H9 (cell line): Measurements from ENCODE around the gene SIPA1L3. TPM values are rescaled to one million over a fixed set of nuclear protein-coding genes. Genes with fewer than 3 reads are reported as not detected.

Source experiments
- DNase-seq: peaks from one replicate; pipeline ENCODE4 v3.0.0-alpha.2; 2017
- H2AFZ ChIP-seq: one replicate; pipeline ENCODE4 v1.6.1; 2013; ENCODE audit warnings: mild to moderate bottlenecking, low read length, control low read depth, moderate library complexity
- H2AK5ac ChIP-seq: 2 replicates; pipeline ENCODE4 v1.6.1; 2013; ENCODE audit warnings: low read length, control low read depth, mixed read lengths; ENCODE audit not compliant: insufficient read length
- H2BK120ac ChIP-seq: one replicate; pipeline ENCODE4 v1.6.1; 2013; ENCODE audit warnings: low read depth, mild to moderate bottlenecking, low read length, control low read depth, inconsistent platforms; ENCODE audit not compliant: poor library complexity, severe bottlenecking
- H2BK12ac ChIP-seq: 2 replicates; pipeline ENCODE4 v1.6.1; 2013; ENCODE audit warnings: low read length, control low read depth, mixed read lengths, low read depth; ENCODE audit not compliant: insufficient read length
- H2BK15ac ChIP-seq: 2 replicates; pipeline ENCODE4 v1.6.1; 2013; ENCODE audit warnings: low read depth, low read length, control low read depth
- H2BK20ac ChIP-seq: one replicate; pipeline ENCODE4 v1.6.1; 2013; ENCODE audit warnings: low read depth, mild to moderate bottlenecking, low read length, control low read depth, inconsistent platforms; ENCODE audit not compliant: poor library complexity, severe bottlenecking
- H2BK5ac ChIP-seq: 2 replicates; pipeline ENCODE4 v1.6.1; 2013; ENCODE audit warnings: low read length, control low read depth, mixed read lengths; ENCODE audit not compliant: insufficient read length
- H3K14ac ChIP-seq: 2 replicates; pipeline ENCODE4 v1.6.1; 2013; ENCODE audit warnings: low read length, control low read depth; ENCODE audit not compliant: insufficient read depth
- H3K18ac ChIP-seq: 2 replicates; pipeline ENCODE4 v1.6.1; 2013; ENCODE audit warnings: low read depth, mild to moderate bottlenecking, mixed read lengths, low read length, control low read depth; ENCODE audit not compliant: insufficient read length
- H3K23ac ChIP-seq: 2 replicates; pipeline ENCODE4 v1.6.1; 2013; ENCODE audit warnings: low read length, control low read depth, mixed read lengths, low read depth; ENCODE audit not compliant: insufficient read length
- H3K23me2 ChIP-seq: 2 replicates; pipeline ENCODE4 v1.6.1; 2013; ENCODE audit warnings: low read depth, mild to moderate bottlenecking, mixed read lengths, low read length, control low read depth; ENCODE audit not compliant: insufficient read length, poor library complexity, severe bottlenecking
- H3K27ac ChIP-seq: 2 replicates; pipeline ENCODE4 v1.5.1; 2013; ENCODE audit warnings: low read length, control low read depth, mixed read lengths, low read depth; ENCODE audit not compliant: insufficient read length
- H3K27me3 ChIP-seq: 2 replicates; pipeline ENCODE4 v1.6.1; 2013; ENCODE audit warnings: low read length, control low read depth, inconsistent platforms; ENCODE audit not compliant: insufficient read depth
- H3K4ac ChIP-seq: 2 replicates; pipeline ENCODE4 v1.6.1; 2013; ENCODE audit warnings: low read depth, mild to moderate bottlenecking, control low read depth, inconsistent platforms, low read length, moderate library complexity
- H3K4me1 ChIP-seq: 2 replicates; pipeline ENCODE4 v1.6.1; 2013; ENCODE audit warnings: low read length, control low read depth, inconsistent platforms; ENCODE audit not compliant: insufficient read depth
- H3K4me2 ChIP-seq: 2 replicates; pipeline ENCODE4 v1.6.1; 2013; ENCODE audit warnings: low read length, control low read depth, mixed read lengths; ENCODE audit not compliant: insufficient read length, insufficient read depth
- H3K56ac ChIP-seq: 2 replicates; pipeline ENCODE4 v1.6.1; 2013; ENCODE audit warnings: low read depth, mild to moderate bottlenecking, mixed read lengths, low read length, control low read depth; ENCODE audit not compliant: insufficient read length
- H3K79me1 ChIP-seq: 2 replicates; pipeline ENCODE4 v1.6.1; 2013; ENCODE audit warnings: low read depth, mild to moderate bottlenecking, moderate library complexity, low read length, control low read depth, inconsistent platforms; ENCODE audit not compliant: insufficient read depth, poor library complexity, severe bottlenecking
- H3K79me2 ChIP-seq: 2 replicates; pipeline ENCODE4 v1.6.1; 2013; ENCODE audit warnings: low read length, control low read depth, inconsistent platforms; ENCODE audit not compliant: insufficient read depth
- H3K9ac ChIP-seq: 2 replicates; pipeline ENCODE4 v1.6.1; 2013; ENCODE audit warnings: low read length, control low read depth, mixed read lengths; ENCODE audit not compliant: insufficient read length; ENCODE audit errors: extremely low read depth
- H3K9me3 ChIP-seq: one replicate; pipeline ENCODE4 v1.6.1; 2013; ENCODE audit warnings: low read depth, low read length, inconsistent platforms; ENCODE audit not compliant: control insufficient read depth
- H3T11ph ChIP-seq: one replicate; pipeline ENCODE4 v1.6.1; 2013; ENCODE audit warnings: mild to moderate bottlenecking, low read length, control low read depth, inconsistent platforms
- H4K20me1 ChIP-seq: one replicate; pipeline ENCODE4 v1.6.1; 2013; ENCODE audit not compliant: control insufficient read depth, insufficient read length, insufficient read depth
- H4K5ac ChIP-seq: 2 replicates; pipeline ENCODE4 v1.6.1; 2013; ENCODE audit warnings: low read depth, mild to moderate bottlenecking, mixed read lengths, low read length, control low read depth; ENCODE audit not compliant: insufficient read length
- H4K8ac ChIP-seq: replicated peaks from 2 replicates; pipeline ENCODE4 v1.6.1; 2013; ENCODE audit warnings: low read length, control low read depth, mixed read lengths, low read depth; ENCODE audit not compliant: insufficient read length
- H4K91ac ChIP-seq: 2 replicates; pipeline ENCODE4 v1.6.1; 2013; ENCODE audit warnings: low read depth, mild to moderate bottlenecking, moderate library complexity, mixed read lengths, low read length, control low read depth; ENCODE audit not compliant: insufficient read length
- H3K27ac Mint-ChIP-seq, 3 experiments: 2 replicates in 2 of 3; 3 replicates in 1 of 3; pipeline ENCODE4 v1.8.0; 2020 to 2021; ENCODE audit warnings: mixed read lengths in 3 of 3, mild to moderate bottlenecking in 1 of 3, moderate library complexity in 1 of 3
- H3K27me3 Mint-ChIP-seq: 2 replicates; pipeline ENCODE4 v1.8.0; 2021; ENCODE audit warnings: low read depth, mild to moderate bottlenecking, moderate library complexity, mixed read lengths
- H3K36me3 Mint-ChIP-seq, 3 experiments: 2 replicates in 2 of 3; 3 replicates in 1 of 3; pipeline ENCODE4 v1.8.0; 2020 to 2021; ENCODE audit warnings: low read depth in 3 of 3, mixed read lengths in 3 of 3; ENCODE audit not compliant: insufficient read depth in 1 of 3
- H3K4me1 Mint-ChIP-seq, 2 experiments: 2 replicates each; pipeline ENCODE4 v1.8.0; 2020; ENCODE audit warnings: mixed read lengths in 2 of 2
- H3K4me3 Mint-ChIP-seq, 2 experiments: 2 replicates in 1 of 2; 3 replicates in 1 of 2; pipeline ENCODE4 v1.8.0; 2020 to 2021; ENCODE audit warnings: mild to moderate bottlenecking in 2 of 2, mixed read lengths in 2 of 2, moderate library complexity in 1 of 2
- H3K9me3 Mint-ChIP-seq, 2 experiments: 2 replicates in 1 of 2; 3 replicates in 1 of 2; pipeline ENCODE4 v1.8.0; 2020; ENCODE audit warnings: mild to moderate bottlenecking in 2 of 2, mixed read lengths in 2 of 2, moderate library complexity in 1 of 2
- WGBS: extraction: QIAGEN DNeasy Blood & Tissue Kit; methylation state at CpG from one replicate; pipeline ENCODE4 v1.1.7; 2013; ENCODE audit warnings: missing lambda C conversion rate, low lambda C conversion rate, mixed read lengths; ENCODE audit not compliant: insufficient read length; ENCODE audit errors: extremely low coverage; 5-methylcytosine and 5-hydroxymethylcytosine counted together
- total RNA-seq: library from RNA; stranded (reverse); gene quantifications from 2 replicates; pipeline ENCODE4 v1.2.1, GENCODE V29; 2021
- TF ChIP-seq, protein P1 (sequence below): fragments of 200-600 bp; sonication (generic); conservative IDR thresholded peaks from 3 replicates; pipeline ENCODE4 v1.8.0; 2021; ENCODE audit warnings: antibody characterized with exemption, mild to moderate bottlenecking

SIPA1L3 gene
- total RNA-seq, 1 experiment from 2014 or later, result 40.1 TPM

DNA sequence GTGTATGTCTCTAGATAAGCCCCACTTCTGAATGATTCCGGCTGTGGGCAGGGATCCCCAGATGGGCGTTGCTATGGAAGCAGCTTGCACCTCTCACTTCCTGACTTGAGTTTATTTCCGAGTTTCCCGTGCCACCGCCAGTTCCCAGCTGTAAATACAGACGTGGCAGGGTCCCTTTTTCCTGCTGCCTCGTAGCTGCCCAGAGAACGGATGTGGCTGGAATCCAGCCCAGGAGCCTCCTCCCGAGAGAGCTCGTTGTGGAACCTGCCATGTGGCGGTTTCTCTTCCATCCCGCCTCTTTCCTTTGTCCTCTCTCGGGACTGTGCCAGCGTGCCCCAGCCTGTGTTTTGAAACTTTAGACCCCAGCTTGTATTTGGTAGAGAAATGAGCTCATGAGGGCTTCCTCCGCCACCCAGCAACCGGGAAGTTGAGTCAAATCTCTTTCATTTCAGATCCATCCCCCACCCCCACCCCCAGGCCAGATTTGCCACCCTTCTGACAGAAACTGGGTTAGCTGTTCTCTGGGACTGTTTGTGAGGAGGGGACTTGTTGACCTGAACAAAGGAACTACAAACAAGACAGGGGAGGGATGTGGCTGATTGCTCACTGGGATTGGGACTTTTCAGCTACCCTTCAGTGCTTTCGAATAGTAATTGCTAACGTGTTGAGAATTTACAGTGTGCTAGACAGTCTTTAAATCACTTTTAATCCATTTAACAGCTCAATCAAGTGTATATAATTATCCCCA is 96.6 kb downstream of the SIPA1L3 start:
- peaks cover 11 to 12% of the 10 kb centered on the region in 2 experiments for H3K4me1 Mint-ChIP-seq
- no peak overlapping the region for H2BK12ac ChIP-seq

More for the DNA sequence above, 96.6 kb downstream of the SIPA1L3 start:
- Mint-ChIP-seq H3K4me3 (no peak overlapping the region), H3K9me3 (no peaks in the 10 kb centered on the region), H3K36me3 (peaks cover 0 to 2% (median 0%) of the 10 kb centered on the region in 3 experiments; a peak in 2 of 7 replicates), H3K27ac (no peak overlapping the region), H3K27me3 (peaks cover 1% of the 10 kb centered on the region; the same call in 1 of the 2 replicates)
- H2BK5ac ChIP-seq, result peak overlapping the region; percentile 10
- H2BK15ac ChIP-seq, result no peak overlapping the region
- H3K9me3 ChIP-seq, result no peaks in the 10 kb centered on the region
- peak overlapping the region; percentile 48 for H3K4me2 ChIP-seq
- peak overlapping the region; percentile 30; the same call in 1 of the 2 replicates for H3K4ac ChIP-seq
- H2BK20ac ChIP-seq, result no peak overlapping the region
- no peaks in the 10 kb centered on the region for H4K20me1 ChIP-seq
- WGBS, result no CpG with 5 or more reads among the region's 18 CpGs
- DNase-seq, result peak; percentile 73
- H3K18ac ChIP-seq, result peak overlapping the region; percentile 81
- no peak overlapping the region for H3K56ac ChIP-seq
- peak overlapping the region; percentile 93; the same call in 1 of the 2 replicates for H3K14ac ChIP-seq
- H2AK5ac ChIP-seq, result no peak overlapping the region
- peak overlapping the region; percentile 49 for H4K5ac ChIP-seq
- peak overlapping the region; percentile 90 for H2BK120ac ChIP-seq
- TF ChIP-seq, protein P1, sequence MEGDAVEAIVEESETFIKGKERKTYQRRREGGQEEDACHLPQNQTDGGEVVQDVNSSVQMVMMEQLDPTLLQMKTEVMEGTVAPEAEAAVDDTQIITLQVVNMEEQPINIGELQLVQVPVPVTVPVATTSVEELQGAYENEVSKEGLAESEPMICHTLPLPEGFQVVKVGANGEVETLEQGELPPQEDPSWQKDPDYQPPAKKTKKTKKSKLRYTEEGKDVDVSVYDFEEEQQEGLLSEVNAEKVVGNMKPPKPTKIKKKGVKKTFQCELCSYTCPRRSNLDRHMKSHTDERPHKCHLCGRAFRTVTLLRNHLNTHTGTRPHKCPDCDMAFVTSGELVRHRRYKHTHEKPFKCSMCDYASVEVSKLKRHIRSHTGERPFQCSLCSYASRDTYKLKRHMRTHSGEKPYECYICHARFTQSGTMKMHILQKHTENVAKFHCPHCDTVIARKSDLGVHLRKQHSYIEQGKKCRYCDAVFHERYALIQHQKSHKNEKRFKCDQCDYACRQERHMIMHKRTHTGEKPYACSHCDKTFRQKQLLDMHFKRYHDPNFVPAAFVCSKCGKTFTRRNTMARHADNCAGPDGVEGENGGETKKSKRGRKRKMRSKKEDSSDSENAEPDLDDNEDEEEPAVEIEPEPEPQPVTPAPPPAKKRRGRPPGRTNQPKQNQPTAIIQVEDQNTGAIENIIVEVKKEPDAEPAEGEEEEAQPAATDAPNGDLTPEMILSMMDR, result no peak
- H4K8ac ChIP-seq, result peak overlapping the region; percentile 23
- no peak overlapping the region for H2AFZ ChIP-seq
- H3K79me1 ChIP-seq, result no peaks in the 10 kb centered on the region
- H3K27ac ChIP-seq, result peak overlapping the region; percentile 93
- peaks cover 6% of the 10 kb centered on the region for H3K23me2 ChIP-seq
- H3K4me1 ChIP-seq, result peaks cover 4% of the 10 kb centered on the region; the same call in 1 of the 2 replicates
- H3T11ph ChIP-seq, result no peak overlapping the region
- no peaks in the 10 kb centered on the region for H3K27me3 ChIP-seq
- no peak overlapping the region for H3K23ac ChIP-seq
- no peak overlapping the region for H4K91ac ChIP-seq
- peaks cover 2% of the 10 kb centered on the region; the same call in 1 of the 2 replicates for H3K79me2 ChIP-seq
- peak overlapping the region; percentile 80 for H3K9ac ChIP-seq
